B cell (primary cell): Measurements from ENCODE around the gene OR2M2. TPM values are rescaled to one million over a fixed set of nuclear protein-coding genes. Genes with fewer than 3 reads are reported as not detected.

Experiments used
- ATAC-seq: fragments of 200-7000 bp; cut with Tn5 transposase; one replicate; pipeline ENCODE4 v1.10.0; 2021; ENCODE audit warnings: low read depth, mild to moderate bottlenecking, moderate number of reproducible peaks, moderate library complexity
- CTCF ChIA-PET: fragments of 350-600 bp; sonication (Branson Sonifier 250); formaldehyde crosslinking; loops from one replicate; lab custom pipeline; 2021; ENCODE audit warnings: antibody characterized with exemption, inconsistent platforms; lab: Charles Lee
- POLR2A ChIA-PET: fragments of 350-600 bp; sonication (Branson Sonifier 250); formaldehyde crosslinking; loops from one replicate; lab custom pipeline; 2021; ENCODE audit warnings: antibody characterized with exemption; lab: Charles Lee
- DNase-seq: peaks from one replicate; pipeline ENCODE4 v3.0.0; 2013
- H2AFZ ChIP-seq: 2 replicates; pipeline ENCODE4 v1.6.1; 2012; ENCODE audit warnings: mild to moderate bottlenecking, low read depth, low read length; ENCODE audit not compliant: insufficient read depth, poor library complexity, severe bottlenecking
- H3K27ac ChIP-seq, 2 donors: 1 replicate in 1 of 2; 2 replicates in 1 of 2; pipeline ENCODE4 v1.5.1; 2012 to 2013; ENCODE audit warnings: low read length in 2 of 2, mild to moderate bottlenecking in 2 of 2, moderate library complexity in 1 of 2
- H3K27me3 ChIP-seq, 4 experiments: fragments of 200-600 bp in 1 of 4; sonication (generic) in 1 of 4; replicated peaks in 1 of 4; 1 replicate in 2 of 4; 2 replicates in 2 of 4; pipeline versions ENCODE4 v1.6.1 to v1.7.0; 2013 to 2016; ENCODE audit warnings: low read length in 3 of 4, mild to moderate bottlenecking in 2 of 4, mixed read lengths in 1 of 4, moderate library complexity in 1 of 4; ENCODE audit not compliant: insufficient read depth in 4 of 4, control insufficient read depth in 3 of 4; ENCODE audit errors: control extremely low read depth in 1 of 4
- H3K36me3 ChIP-seq, 2 experiments: replicated peaks in 1 of 2; 1 replicate in 1 of 2; 2 replicates in 1 of 2; pipeline versions ENCODE4 v1.6.1 to v1.7.1; 2013; ENCODE audit warnings: low read length in 1 of 2; ENCODE audit not compliant: insufficient read depth in 2 of 2, control insufficient read depth in 1 of 2; ENCODE audit errors: control extremely low read depth in 1 of 2, extremely low read depth in 1 of 2
- H3K4me1 ChIP-seq, 2 donors: fragments of 200-600 bp in 1 of 2; sonication (generic) in 1 of 2; 1 replicate in 1 of 2; 2 replicates in 1 of 2; pipeline versions ENCODE4 v1.5.1 to v1.6.1; 2013 to 2017; ENCODE audit warnings: low read length in 2 of 2; ENCODE audit not compliant: control insufficient read depth in 2 of 2, insufficient read depth in 2 of 2
- H3K4me2 ChIP-seq: replicated peaks from 2 replicates; pipeline ENCODE3; 2012; ENCODE audit warnings: mild to moderate bottlenecking, low read depth, low read length; ENCODE audit not compliant: poor library complexity, severe bottlenecking
- H3K4me3 ChIP-seq, 5 experiments: fragments of 200-600 bp in 1 of 5; sonication (generic) in 1 of 5; 1 replicate in 3 of 5; 2 replicates in 2 of 5; pipeline versions ENCODE4 v1.5.1 to v1.7.0; 2011 to 2016; ENCODE audit warnings: low read length in 4 of 5, mild to moderate bottlenecking in 4 of 5, low read depth in 2 of 5, control low read depth in 1 of 5, moderate library complexity in 1 of 5; ENCODE audit not compliant: insufficient read depth in 1 of 5; ENCODE audit errors: control extremely low read depth in 1 of 5, extremely low read depth in 1 of 5
- H3K79me2 ChIP-seq: fragments of 200-600 bp; sonication (generic); one replicate; pipeline ENCODE4 v1.6.0; 2016; ENCODE audit warnings: low read length; ENCODE audit not compliant: control insufficient read depth, insufficient read depth
- H3K9ac ChIP-seq: fragments of 200-600 bp; sonication (generic); 2 replicates; pipeline ENCODE4 v1.6.1; 2017; ENCODE audit warnings: mild to moderate bottlenecking, low read length, moderate library complexity
- H3K9me3 ChIP-seq, 3 donors: one replicate each; pipeline versions ENCODE4 v1.6.1 to v1.7.1; 2013; ENCODE audit warnings: low read length in 2 of 3; ENCODE audit not compliant: control insufficient read depth in 2 of 3, insufficient read depth in 1 of 3; ENCODE audit errors: control extremely low read depth in 1 of 3
- H4K20me1 ChIP-seq: 2 replicates; pipeline ENCODE4 v1.6.0; 2012; ENCODE audit warnings: mild to moderate bottlenecking, low read length; ENCODE audit not compliant: insufficient read depth, control insufficient read depth, poor library complexity, severe bottlenecking
- H3K27ac Mint-ChIP-seq: one replicate; pipeline ENCODE4 v1.8.0; 2021; ENCODE audit warnings: mixed read lengths
- H3K27me3 Mint-ChIP-seq: one replicate; pipeline ENCODE4 v1.8.0; 2021; ENCODE audit warnings: mixed read lengths
- H3K4me1 Mint-ChIP-seq: one replicate; pipeline ENCODE4 v1.8.0; 2021; ENCODE audit warnings: mixed read lengths
- H3K4me3 Mint-ChIP-seq: one replicate; pipeline ENCODE4 v1.8.0; 2021; ENCODE audit warnings: mixed read lengths
- H3K9me3 Mint-ChIP-seq: one replicate; pipeline ENCODE4 v1.8.0; 2022; ENCODE audit warnings: mixed read lengths; ENCODE audit not compliant: insufficient read depth
- CTCF ChIP-seq: fragments of 200-600 bp; IDR thresholded peaks from one replicate; pipeline ENCODE4 v1.8.0; 2022; ENCODE audit warnings: antibody characterized with exemption, mild to moderate bottlenecking
- EZH2 ChIP-seq: IDR thresholded peaks from 2 replicates; pipeline ENCODE4 v1.6.1; 2012; ENCODE audit warnings: borderline replicate concordance, low read depth, mild to moderate bottlenecking, moderate library complexity, low read length; ENCODE audit not compliant: insufficient read depth, poor library complexity, severe bottlenecking
- WGBS: methylation state at CpG from one replicate; pipeline ENCODE4 v1.1.5; 2013; ENCODE audit warnings: missing lambda C conversion rate; ENCODE audit not compliant: insufficient coverage; 5-methylcytosine and 5-hydroxymethylcytosine counted together
- intact Hi-C: fragments of 100-400 bp; cut with micrococcal nuclease; formaldehyde crosslinking; loops from one replicate; pipeline ENCODE4 v1.10.0; 2022
- polyA plus RNA-seq: library from polyadenylated mRNA; depleted of rRNA; stranded (reverse); fragments of >200 nt; gene quantifications from 2 replicates; pipeline ENCODE4 v1.2.3, GENCODE V29; 2012
- total RNA-seq, 2 donors: library from RNA; stranded (reverse); fragments of 120-200 nt in 1 of 2; gene quantifications; 1 replicate in 1 of 2; 2 replicates in 1 of 2; pipeline versions ENCODE4 v1.2.3 to v1.2.4, GENCODE V29; 2013 to 2022

OR2M2 gene
- total and polyA plus RNA-seq, 2 donors (not counting 1 experiment from before 2014, with no cell fraction given), result not detected

DNA sequence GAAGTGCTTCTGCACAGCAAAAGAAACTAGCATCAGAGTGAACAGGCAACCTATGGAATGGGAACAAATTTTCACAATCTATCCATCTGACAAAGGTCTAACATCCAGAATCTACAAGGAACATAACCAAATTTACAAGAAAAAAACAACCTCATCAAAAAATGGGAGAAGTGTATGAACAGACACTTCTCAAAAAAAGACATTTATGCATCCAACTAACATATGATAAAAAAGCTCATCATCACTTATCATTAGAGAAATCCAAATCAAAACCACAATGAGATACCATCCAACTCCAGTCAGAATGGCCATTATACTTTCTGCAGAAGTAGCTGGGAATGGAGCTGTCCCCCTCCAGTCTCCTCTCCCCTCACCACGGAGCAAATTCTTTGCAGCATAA is 19.5 kb downstream of the OR2M2 start:
- H3K36me3 ChIP-seq, result no peaks in the 10 kb centered on the region
- H3K4me2 ChIP-seq, result no peak overlapping the region
- POLR2A ChIA-PET, result no interaction called here
- H3K9ac ChIP-seq, result no peak overlapping the region
- WGBS, result no CpG with 5 or more reads among the region's 1 CpG
- H3K4me3 ChIP-seq, result no peak overlapping the region
- DNase-seq, result no peak
- H3K79me2 ChIP-seq, result no peaks in the 10 kb centered on the region
- CTCF ChIA-PET, result no interaction called here
- H3K27me3 ChIP-seq, result no peaks in the 10 kb centered on the region
- intact Hi-C loops, result no loop called here
- H4K20me1 ChIP-seq, result no peaks in the 10 kb centered on the region
- no peak overlapping the region for H2AFZ ChIP-seq
- Mint-ChIP-seq H3K4me3 (no peak overlapping the region), H3K27ac (no peak overlapping the region), H3K9me3 (peaks cover 6% of the 10 kb centered on the region), H3K27me3 (no peaks in the 10 kb centered on the region), H3K4me1 (no peaks in the 10 kb centered on the region)
- no peak for ATAC-seq
- peaks cover 0 to 4% (median 4%) of the 10 kb centered on the region in 3 donors for H3K9me3 ChIP-seq
- H3K4me1 ChIP-seq, result no peaks in the 10 kb centered on the region
- H3K27ac ChIP-seq, result no peak overlapping the region
- TF ChIP-seq EZH2, result no peak
- no peak for TF ChIP-seq CTCF

GRCh38 chr1:248196965-248197364 is 22.3 kb downstream of the OR2M2 start, which contains the start of gene OR2M3:
Gene OR2M3, plus strand, starts transcription at chr1:248197265. Its CDS starts 5,803 bp downstream, at chr1:248203068.
- TF ChIP-seq EZH2 (no peak), CTCF (no peak)
- no peaks in the 10 kb centered on the region for H3K27me3 Mint-ChIP-seq
- no peak within 1 kb of the TSS for H3K4me3 Mint-ChIP-seq
- no peaks in the 10 kb centered on the region for H3K4me1 ChIP-seq
- no peak within 1 kb of the TSS for H3K4me3 ChIP-seq
- no CpG with 5 or more reads among the region's 4 CpGs for WGBS
- peaks cover 0 to 4% (median 0%) of the 10 kb centered on the region in 3 donors for H3K9me3 ChIP-seq
- no peak for ATAC-seq
- intact Hi-C loops, result no loop called here
- no peaks in the 10 kb centered on the region for H3K36me3 ChIP-seq
- CTCF ChIA-PET, result no interaction called here
- H3K9me3 Mint-ChIP-seq, result peaks cover 1% of the 10 kb centered on the region
- H3K79me2 ChIP-seq, result no peaks in the 10 kb centered on the region
- POLR2A ChIA-PET, result no interaction called here
- no peak within 1 kb of the TSS for H3K27ac Mint-ChIP-seq
- no peaks in the 10 kb centered on the region for H4K20me1 ChIP-seq
- no peak within 1 kb of the TSS for H2AFZ ChIP-seq
- no peak for DNase-seq
- H3K9ac ChIP-seq, result no peak within 1 kb of the TSS
- no peak within 1 kb of the TSS for H3K27ac ChIP-seq
- no peaks in the 10 kb centered on the region for H3K27me3 ChIP-seq
- H3K4me1 Mint-ChIP-seq, result no peaks in the 10 kb centered on the region
- no peak within 1 kb of the TSS for H3K4me2 ChIP-seq
